ENCODE data around the gene PCDHGB3.
A peak's percentile ranks its signal among the peaks of the same experiment; 100 is the strongest.
"Not testable (repeated sequence)": the region's sequence is repeated elsewhere in the genome, so short reads cannot be mapped to it uniquely, and the experiment has no call there.

Gene PCDHGB3

DNA sequence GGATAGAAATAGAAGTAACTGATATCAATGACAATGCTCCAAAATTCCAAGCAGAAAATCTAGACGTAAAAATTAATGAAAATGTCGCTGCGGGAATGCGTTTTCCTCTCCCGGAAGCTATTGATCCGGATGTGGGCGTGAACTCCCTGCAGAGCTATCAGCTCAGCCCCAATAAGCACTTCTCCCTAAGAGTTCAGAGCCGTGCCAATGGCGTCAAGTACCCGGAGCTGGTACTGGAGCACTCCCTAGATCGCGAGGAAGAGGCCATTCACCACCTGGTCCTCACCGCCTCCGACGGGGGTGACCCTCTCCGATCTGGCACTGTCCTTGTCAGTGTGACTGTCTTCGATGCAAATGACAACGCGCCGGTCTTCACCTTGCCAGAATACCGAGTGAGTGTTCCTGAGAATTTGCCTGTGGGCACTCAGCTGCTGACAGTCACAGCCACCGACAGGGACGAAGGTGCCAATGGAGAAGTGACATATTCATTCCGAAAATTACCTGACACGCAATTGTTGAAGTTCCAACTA, 43.6 kb downstream of the PCDHGB3 start:
- H3K36me3 Mint-ChIP-seq (ENCODE audit: low read depth): peaks cover 4% of the 10 kb centered on the region
- H3K9me3 Mint-ChIP-seq: peaks cover 25% of the 10 kb centered on the region
- H3K27ac Mint-ChIP-seq: no peak overlapping the region
- H3K27me3 Mint-ChIP-seq: peaks cover 81% of the 10 kb centered on the region
- peaks cover 26% of the 10 kb centered on the region for H3K4me1 Mint-ChIP-seq (ENCODE audit: low read depth)
- intact Hi-C loops (cut with micrococcal nuclease): loop anchor here (10.0 kb wide), 1 partner anchor 89 kb away; the partner anchor contains the start of gene TAF7
- peak overlapping the region; percentile 66 for H3K4me3 Mint-ChIP-seq

DNA sequence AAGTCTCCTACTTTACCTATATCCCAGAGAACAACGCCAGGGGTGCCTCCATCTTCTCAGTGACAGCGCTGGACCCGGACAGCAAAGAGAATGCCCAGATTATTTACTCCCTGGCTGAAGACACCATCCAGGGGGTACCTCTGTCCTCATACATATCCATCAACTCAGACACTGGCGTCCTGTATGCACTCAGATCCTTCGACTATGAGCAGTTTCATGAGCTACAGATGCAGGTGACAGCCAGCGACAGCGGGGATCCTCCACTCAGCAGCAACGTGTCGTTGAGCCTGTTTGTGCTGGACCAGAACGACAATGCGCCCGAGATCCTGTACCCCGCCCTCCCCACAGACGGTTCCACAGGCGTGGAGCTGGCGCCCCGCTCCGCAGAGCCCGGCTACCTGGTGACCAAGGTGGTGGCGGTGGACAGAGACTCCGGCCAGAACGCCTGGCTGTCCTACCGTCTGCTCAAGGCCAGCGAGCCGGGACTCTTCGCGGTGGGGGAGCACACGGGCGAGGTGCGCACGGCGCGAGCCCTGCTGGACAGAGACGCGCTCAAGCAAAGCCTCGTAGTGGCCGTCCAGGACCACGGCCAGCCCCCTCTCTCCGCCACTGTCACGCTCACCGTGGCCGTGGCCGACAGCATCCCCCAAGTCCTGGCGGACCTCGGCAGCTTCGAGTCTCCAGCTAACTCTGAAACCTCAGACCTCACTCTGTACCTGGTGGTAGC, 44.7 kb downstream of the PCDHGB3 start:
- H3K4me3 Mint-ChIP-seq; H3K36me3 Mint-ChIP-seq (ENCODE audit: low read depth); H3K27ac Mint-ChIP-seq: not testable (repeated sequence)
- Mint-ChIP-seq H3K9me3 (peaks cover 22% of the 10 kb centered on the region), H3K4me1 (ENCODE audit: low read depth) (peaks cover 30% of the 10 kb centered on the region), H3K27me3 (peaks cover 81% of the 10 kb centered on the region)
- intact Hi-C loops (cut with micrococcal nuclease): loop anchor here (10.0 kb wide), 1 partner anchor 90 kb away; the partner anchor contains the start of gene TAF7

- H3K4me1 Mint-ChIP-seq (ENCODE audit: low read depth): peaks cover 30% of the 10 kb centered on the region
- H3K27me3 Mint-ChIP-seq: peaks cover 79% of the 10 kb centered on the region
- H3K4me3 Mint-ChIP-seq; H3K36me3 Mint-ChIP-seq (ENCODE audit: low read depth); H3K27ac Mint-ChIP-seq: not testable (repeated sequence)
- intact Hi-C loops (cut with micrococcal nuclease): loop anchor here (10.0 kb wide), 1 partner anchor 90 kb away; the partner anchor contains the start of gene TAF7
- peaks cover 17% of the 10 kb centered on the region for H3K9me3 Mint-ChIP-seq
Observed at GRCh38 chr5:141415275-141415618, 45.2 kb downstream of the PCDHGB3 start.

DNA sequence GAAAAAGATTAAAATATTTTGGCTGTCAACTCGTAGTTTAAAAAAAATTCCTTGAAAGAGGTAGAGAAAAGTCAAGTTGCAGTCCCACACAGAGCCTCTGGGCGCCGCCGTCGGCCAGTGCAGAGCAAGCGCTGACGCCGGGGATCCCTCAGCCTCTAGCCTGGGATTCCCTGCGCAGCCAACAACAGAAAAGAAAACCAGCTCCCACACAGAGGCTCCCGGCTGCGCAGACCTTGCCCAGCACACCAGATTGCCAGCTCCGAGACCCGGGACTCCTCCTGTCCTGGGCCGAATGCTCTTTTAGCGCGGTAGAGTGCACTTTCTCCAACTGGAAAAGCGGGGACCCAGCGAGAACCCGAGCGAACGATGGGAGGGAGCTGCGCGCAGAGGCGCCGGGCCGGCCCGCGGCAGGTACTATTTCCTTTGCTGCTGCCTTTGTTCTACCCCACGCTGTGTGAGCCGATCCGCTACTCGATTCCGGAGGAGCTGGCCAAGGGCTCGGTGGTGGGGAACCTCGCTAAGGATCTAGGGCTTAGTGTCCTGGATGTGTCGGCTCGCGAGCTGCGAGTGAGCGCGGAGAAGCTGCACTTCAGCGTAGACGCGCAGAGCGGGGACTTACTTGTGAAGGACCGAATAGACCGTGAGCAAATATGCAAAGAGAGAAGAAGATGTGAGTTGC, 47.6 kb downstream of the PCDHGB3 start, which contains the start of gene PCDHGB7:
Gene PCDHGB7, plus strand, starts transcription at position 184 of the 679 bp plus-strand sequence. Its CDS starts 183 bp downstream, at position 367.
- H3K4me1 Mint-ChIP-seq (ENCODE audit: low read depth): peaks cover 39% of the 10 kb centered on the region
- peaks cover 14% of the 10 kb centered on the region for H3K9me3 Mint-ChIP-seq
- intact Hi-C loops (cut with micrococcal nuclease): loop anchor here (2.0 to 10.0 kb wide), 2 partner anchors 93 to 147 kb away; partner anchors contain the start of gene TAF7
- H3K36me3 Mint-ChIP-seq (ENCODE audit: low read depth); H3K27ac Mint-ChIP-seq: not testable (repeated sequence)
- peak within 1 kb of the TSS; percentile 82 for H3K4me3 Mint-ChIP-seq
- peaks cover 82% of the 10 kb centered on the region for H3K27me3 Mint-ChIP-seq

- Mint-ChIP-seq H3K27me3 (peaks cover 81% of the 10 kb centered on the region), H3K9me3 (peaks cover 14% of the 10 kb centered on the region), H3K4me1 (ENCODE audit: low read depth) (peaks cover 27% of the 10 kb centered on the region), H3K4me3 (no peak overlapping the region), H3K36me3 (ENCODE audit: low read depth) (peaks cover 4% of the 10 kb centered on the region), H3K27ac (no peak overlapping the region)
- intact Hi-C loops (cut with micrococcal nuclease): loop anchor here (10.0 kb wide), 1 partner anchor 94 kb away; the partner anchor contains the start of gene TAF7
Observed at GRCh38 chr5:141419074-141419880, 49.2 kb downstream of the PCDHGB3 start.

- Mint-ChIP-seq H3K9me3 (peaks cover 14% of the 10 kb centered on the region), H3K4me1 (ENCODE audit: low read depth) (peaks cover 23% of the 10 kb centered on the region), H3K36me3 (ENCODE audit: low read depth) (peaks cover 4% of the 10 kb centered on the region), H3K4me3 (peak within 1 kb of the TSS; percentile 78), H3K27ac (no peak within 1 kb of the TSS), H3K27me3 (peaks cover 80% of the 10 kb centered on the region)
- intact Hi-C loops (cut with micrococcal nuclease): loop anchor here (2.0 kb wide), 1 partner anchor 104 kb away; no protein-coding TSS in a partner anchor
Observed at GRCh38 chr5:141420855-141421488, 50.9 kb downstream of the PCDHGB3 start, which contains the start of gene PCDHGA11. PCDHGA11 (plus strand) TSS chr5:141421051; CDS start chr5:141421228, 177 bp downstream.

GRCh38 chr5:141421489-141421855, 51.4 kb downstream of the PCDHGB3 start:
- peaks cover 14% of the 10 kb centered on the region for H3K9me3 Mint-ChIP-seq
- H3K27ac Mint-ChIP-seq: no peak overlapping the region
- intact Hi-C loops (cut with micrococcal nuclease): loop anchor here (2.0 kb wide), 1 partner anchor 103 kb away; no protein-coding TSS in a partner anchor
- peak overlapping the region; percentile 78 for H3K4me3 Mint-ChIP-seq
- H3K36me3 Mint-ChIP-seq (ENCODE audit: low read depth): peaks cover 4% of the 10 kb centered on the region
- H3K4me1 Mint-ChIP-seq (ENCODE audit: low read depth): peaks cover 23% of the 10 kb centered on the region
- peaks cover 81% of the 10 kb centered on the region for H3K27me3 Mint-ChIP-seq

Data from dendritic cell treated with granulocyte-macrophage colony-stimulating factor and Interleukin-4, amounts not matched to agents 40 ng/mL and 50 ng/mL, for 4 days (primary cell).